ENCODE data around the gene LYRM7.

GRCh38 chr5:131171276-131171810 is 599 bp downstream of the LYRM7 start:
- TF ChIP-seq POLR2A (IDR thresholded peaks at IDR 0.05), result no peak
- TF ChIP-seq EP300 (IDR thresholded peaks at IDR 0.05), result no peak
- TF ChIP-seq, protein P1, sequence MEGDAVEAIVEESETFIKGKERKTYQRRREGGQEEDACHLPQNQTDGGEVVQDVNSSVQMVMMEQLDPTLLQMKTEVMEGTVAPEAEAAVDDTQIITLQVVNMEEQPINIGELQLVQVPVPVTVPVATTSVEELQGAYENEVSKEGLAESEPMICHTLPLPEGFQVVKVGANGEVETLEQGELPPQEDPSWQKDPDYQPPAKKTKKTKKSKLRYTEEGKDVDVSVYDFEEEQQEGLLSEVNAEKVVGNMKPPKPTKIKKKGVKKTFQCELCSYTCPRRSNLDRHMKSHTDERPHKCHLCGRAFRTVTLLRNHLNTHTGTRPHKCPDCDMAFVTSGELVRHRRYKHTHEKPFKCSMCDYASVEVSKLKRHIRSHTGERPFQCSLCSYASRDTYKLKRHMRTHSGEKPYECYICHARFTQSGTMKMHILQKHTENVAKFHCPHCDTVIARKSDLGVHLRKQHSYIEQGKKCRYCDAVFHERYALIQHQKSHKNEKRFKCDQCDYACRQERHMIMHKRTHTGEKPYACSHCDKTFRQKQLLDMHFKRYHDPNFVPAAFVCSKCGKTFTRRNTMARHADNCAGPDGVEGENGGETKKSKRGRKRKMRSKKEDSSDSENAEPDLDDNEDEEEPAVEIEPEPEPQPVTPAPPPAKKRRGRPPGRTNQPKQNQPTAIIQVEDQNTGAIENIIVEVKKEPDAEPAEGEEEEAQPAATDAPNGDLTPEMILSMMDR (IDR thresholded peaks at IDR 0.05), result peak in 1 of 2 donors; percentile 7
